NCI-H2227 treated with DMSO at 0.1 percent for 48 hours (cell line): ENCODE data around the gene PGAM1.
A peak's percentile ranks its signal among the peaks of the same experiment; 100 is the strongest.
"Not testable (repeated sequence)": the region's sequence is repeated elsewhere in the genome, so short reads cannot be mapped to it uniquely, and the experiment has no call there.

Source experiments
- DNase-seq: peaks from one replicate; lab custom pipeline; 2025; lab: John Stamatoyannopoulos, UW

The PGAM1 gene

DNA sequence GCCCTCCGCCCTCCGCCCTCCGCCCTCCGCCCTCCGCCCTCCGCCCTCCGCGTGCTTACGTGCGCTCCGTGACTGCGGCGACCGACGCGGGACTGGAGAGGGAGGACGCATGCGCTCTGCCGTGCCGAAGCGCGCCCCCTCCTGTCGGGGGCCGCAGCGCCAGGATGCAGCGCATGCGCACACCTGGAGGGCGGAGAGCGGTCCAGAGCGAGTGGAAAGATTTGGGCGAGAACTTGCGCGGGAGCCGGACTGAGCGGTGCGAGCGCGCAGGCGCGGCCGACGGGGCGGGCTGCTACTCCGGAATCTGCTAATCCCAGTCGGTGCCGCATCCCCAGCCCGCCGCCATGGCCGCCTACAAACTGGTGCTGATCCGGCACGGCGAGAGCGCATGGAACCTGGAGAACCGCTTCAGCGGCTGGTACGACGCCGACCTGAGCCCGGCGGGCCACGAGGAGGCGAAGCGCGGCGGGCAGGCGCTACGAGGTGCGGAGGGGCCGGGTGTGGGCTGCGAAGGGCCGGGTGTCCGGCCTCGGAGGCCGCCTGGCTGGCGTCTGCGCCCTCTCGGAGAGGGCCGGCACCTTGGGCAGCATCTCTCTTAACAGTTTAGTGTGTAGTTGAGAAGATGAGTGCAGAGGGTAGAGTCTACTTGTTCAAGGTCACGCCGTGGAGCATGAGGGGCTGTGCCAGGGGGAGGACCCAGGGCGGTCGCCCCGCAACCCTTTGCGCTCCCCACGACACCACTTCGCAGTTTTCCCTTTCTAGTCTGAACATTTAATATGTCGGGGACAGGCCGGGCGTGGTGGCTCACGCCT is at the start of gene PGAM1:
Gene PGAM1, plus strand, starts transcription at position 228 of the 812 bp plus-strand sequence. Its CDS starts 117 bp downstream, at position 345.
- DNase-seq, result peak; percentile 94

GRCh38 chr10:97376413-97376812 is 49.6 kb upstream of the PGAM1 start:
- no peak for DNase-seq

DNA sequence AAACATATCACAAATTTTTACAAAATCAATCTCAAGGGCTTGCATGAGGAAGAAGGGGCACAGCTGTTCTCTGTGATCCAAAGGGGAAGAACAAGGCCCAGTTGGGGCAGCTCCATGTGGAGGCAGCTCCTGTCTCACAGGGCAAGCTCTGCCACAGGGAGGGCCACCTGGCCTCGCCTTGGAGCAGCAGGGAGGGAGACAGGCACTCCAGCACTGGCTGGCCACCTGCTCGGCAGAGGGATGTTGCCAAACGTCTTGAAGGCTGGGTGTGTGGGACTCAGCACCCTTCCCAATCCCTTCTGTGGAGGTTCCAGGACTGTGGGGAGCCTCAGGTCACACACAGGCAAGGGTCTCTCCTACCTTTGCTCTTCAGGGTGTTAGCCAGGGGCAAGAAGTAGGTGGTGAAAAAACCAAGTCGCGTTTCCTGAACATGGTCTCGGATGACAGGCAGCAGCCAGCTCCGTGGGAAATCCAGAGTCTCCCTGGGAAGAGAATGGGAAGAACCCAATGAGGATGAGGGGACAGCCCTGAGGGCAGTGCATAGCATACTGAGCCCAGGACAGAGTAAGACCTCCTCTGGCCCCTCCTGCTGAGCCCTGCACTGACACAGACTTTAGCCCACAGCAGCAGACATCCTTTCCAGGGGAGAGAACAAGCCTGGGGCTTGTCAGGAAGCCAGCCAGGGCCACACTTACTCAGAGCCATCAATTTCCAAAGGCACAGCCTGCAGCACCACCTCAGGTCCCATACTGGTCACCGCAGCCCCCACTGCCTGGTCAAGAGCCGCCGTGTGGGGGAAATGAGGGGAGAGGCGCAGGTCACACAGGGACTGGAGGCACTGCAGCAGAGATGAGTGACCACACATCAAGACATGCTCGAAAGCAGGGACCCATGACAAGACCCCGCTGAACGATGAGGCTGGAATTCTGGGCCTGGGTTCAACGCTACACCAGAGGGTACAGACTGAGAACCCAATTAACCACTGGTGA is 46.8 kb upstream of the PGAM1 start:
- DNase-seq, result no peak

- no peak for DNase-seq
Observed at GRCh38 chr10:97380516-97380915, 45.5 kb upstream of the PGAM1 start.

- DNase-seq, result no peak
Observed at GRCh38 chr10:97381626-97382025, 44.4 kb upstream of the PGAM1 start.

GRCh38 chr10:97383159-97383558 is 42.8 kb upstream of the PGAM1 start:
- DNase-seq, result no peak

GRCh38 chr10:97384156-97384555 is 41.8 kb upstream of the PGAM1 start:
- DNase-seq, result no peak

DNA sequence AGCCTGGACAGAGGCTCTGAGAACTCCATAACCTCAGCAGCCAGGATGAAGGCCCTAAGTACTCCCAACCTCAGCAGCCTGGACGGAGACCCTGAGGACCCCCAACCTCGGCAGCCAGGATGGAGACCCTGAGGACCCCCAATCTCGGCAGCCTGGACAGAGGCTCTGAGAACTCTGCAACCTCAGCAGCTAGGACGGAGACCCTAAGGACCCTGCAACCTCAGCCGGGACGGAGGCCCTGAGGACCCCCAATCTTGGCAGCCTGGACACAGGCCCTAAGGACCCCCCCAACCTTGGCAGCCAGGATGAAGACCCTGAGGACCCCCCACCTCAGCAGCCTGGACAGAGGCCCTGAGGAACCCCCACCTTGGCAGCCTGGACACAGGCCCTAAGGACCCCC is 41.4 kb upstream of the PGAM1 start:
- no peak for DNase-seq

DNA sequence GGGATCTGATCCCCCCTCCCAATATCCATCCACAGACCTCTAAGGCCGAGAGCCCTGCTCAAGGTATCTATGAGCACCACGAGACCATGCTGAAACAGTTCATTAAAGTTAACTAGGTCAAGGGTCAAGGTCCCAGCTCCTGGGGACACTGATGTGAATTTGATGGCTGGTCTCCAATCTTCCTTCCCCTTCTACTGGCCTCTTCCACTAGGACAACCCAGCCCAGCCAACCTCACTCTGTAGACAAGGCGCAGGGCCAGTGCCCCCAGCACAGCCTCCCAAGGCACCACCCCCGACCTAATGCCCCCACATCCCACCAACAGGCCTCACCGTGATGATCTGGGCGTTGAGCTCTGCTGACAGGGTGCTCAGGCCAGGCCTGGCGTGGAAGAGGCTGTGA is 40.4 kb upstream of the PGAM1 start:
- DNase-seq, result no peak

- DNase-seq, result no peak
Observed at GRCh38 chr10:97388152-97388551, 37.8 kb upstream of the PGAM1 start.

GRCh38 chr10:97390091-97390490 is 35.9 kb upstream of the PGAM1 start:
- DNase-seq, result no peak

- no peak for DNase-seq
Observed at GRCh38 chr10:97393034-97393573, 32.9 kb upstream of the PGAM1 start.

- DNase-seq, result no peak
Observed at GRCh38 chr10:97396056-97396455, 29.9 kb upstream of the PGAM1 start.

GRCh38 chr10:97399843-97400545 is 26.0 kb upstream of the PGAM1 start:
- peak; percentile 55 for DNase-seq

DNA sequence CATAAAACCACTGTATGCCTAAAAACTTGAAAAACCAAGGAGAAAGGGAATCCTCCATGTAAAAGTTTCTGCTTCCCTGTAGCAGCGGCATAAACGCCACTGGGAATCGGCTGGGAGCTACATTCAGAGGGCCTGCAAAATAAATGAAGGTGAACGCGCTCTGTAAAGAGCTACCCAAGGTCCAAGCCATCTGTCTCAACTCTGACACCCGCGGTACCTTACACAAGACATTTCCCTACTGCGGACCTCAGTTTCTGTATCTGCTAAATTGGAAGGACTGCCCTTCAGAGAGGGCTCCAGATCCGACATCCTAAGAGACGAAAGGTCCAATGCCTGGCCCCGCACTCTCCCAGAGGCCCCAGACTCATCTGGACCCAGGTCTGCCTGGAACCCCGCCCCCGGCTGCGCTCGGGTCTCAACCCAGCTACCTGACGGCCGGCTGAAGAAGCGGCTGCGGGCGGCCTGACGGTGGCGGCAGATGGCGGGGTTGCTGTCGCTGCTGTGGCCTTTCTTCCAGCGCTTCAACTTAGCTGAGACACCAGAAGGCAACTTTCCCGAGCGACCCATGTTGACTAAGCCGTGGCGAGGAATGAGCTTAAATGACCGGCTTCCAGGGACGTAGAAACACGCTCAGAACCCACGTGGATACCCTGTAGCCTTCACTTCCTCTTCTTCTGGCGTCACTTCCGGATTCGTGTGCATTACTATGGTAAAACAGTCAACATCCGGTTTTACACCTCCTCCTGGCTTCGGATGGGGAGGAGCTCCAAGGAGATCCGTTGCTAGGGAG is 25.1 kb upstream of the PGAM1 start, which contains the start of gene RRP12:
Gene RRP12, minus strand, starts transcription at position 676 of the 790 bp plus-strand sequence. Its CDS starts 109 bp downstream, at position 567.
- DNase-seq, result peak; percentile 93

DNA sequence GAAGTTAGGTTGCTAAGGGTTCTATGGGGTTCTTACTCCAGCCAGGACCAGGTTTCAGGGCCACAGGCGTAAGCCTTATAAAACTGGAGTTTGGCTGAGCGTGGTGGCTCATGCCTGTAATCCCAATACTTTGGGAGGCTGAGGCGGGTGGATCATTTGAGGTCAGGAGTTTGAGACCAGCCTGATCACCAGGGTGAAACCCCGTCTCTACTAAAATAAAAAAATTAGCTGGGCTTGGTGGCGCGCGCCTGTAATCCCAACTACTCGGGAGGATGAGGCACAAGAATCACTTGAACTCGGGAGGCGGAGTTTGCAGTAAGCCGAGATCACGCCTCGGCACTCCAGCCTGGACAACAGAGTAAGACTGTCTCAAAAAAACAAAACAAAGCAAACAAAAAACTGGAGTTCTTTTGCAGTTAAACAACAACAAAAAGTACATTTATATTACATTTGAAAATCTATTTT is 24.5 kb upstream of the PGAM1 start:
- no peak for DNase-seq

- no peak for DNase-seq
Observed at GRCh38 chr10:97404044-97404443, 21.9 kb upstream of the PGAM1 start.

DNA sequence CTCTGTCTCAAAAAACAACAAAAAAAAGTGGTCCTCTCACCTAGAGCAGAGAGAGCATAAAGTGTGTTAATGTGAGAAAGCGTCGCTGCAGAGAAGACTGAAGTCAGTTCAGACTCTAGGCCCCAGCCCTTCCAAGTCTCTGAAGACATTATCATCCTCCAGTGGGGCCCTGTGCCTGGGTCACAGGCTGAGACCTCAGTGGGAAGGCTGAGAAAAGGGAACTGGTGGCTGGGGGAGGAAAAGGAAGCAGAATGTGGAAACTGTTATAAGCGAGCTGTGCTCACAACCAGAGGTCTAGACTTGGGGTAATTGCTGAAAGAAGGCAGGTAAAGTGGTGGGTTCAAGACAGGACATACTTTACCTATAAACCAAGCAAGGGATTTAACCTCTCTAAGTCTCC is 19.9 kb upstream of the PGAM1 start:
- no peak for DNase-seq

- DNase-seq, result not testable (repeated sequence)
Observed at GRCh38 chr10:97406483-97406882, 19.5 kb upstream of the PGAM1 start.

- peak; percentile 88 for DNase-seq
Observed at GRCh38 chr10:97407211-97407951, 18.6 kb upstream of the PGAM1 start.
